SIG-M5 treated with dmso at 0.1 percent for 504 hours (cell line): Measurements from ENCODE around the gene PNPLA6.

Experiments used
- DNase-seq: peaks from one replicate; lab custom pipeline; 2025; ENCODE audit not compliant: unreplicated experiment; lab: John Stamatoyannopoulos, UW

Gene PNPLA6

GRCh38 chr19:7595466-7596133 is 60.1 kb downstream of the PNPLA6 start, which contains the start of gene CAMSAP3:
CAMSAP3 (plus strand) TSS chr19:7595863; CDS start chr19:7596003, 140 bp downstream.
- peak; percentile 25 for DNase-seq

GRCh38 chr19:7596211-7596937 is 60.9 kb downstream of the PNPLA6 start:
- DNase-seq, result no peak

DNA sequence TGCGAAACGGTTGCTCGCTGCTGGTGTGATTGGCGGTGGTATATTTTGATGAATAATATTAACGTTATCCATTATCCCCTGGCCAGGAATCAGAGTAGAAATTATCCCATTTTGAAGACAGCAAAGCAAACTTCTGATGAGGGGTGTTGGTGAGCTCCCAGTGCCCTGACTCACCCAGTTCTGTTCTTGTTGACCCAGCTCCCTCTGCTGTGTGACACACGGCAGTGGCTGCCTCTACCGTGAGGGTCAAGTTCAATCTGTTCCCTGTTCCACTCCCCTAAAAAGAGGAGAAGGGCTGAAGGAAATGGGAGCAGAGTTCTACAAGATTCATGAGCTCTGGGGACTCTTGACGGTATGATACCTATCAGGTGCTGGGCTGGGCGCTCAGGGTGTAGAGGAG is 62.2 kb downstream of the PNPLA6 start:
- no peak for DNase-seq

DNA sequence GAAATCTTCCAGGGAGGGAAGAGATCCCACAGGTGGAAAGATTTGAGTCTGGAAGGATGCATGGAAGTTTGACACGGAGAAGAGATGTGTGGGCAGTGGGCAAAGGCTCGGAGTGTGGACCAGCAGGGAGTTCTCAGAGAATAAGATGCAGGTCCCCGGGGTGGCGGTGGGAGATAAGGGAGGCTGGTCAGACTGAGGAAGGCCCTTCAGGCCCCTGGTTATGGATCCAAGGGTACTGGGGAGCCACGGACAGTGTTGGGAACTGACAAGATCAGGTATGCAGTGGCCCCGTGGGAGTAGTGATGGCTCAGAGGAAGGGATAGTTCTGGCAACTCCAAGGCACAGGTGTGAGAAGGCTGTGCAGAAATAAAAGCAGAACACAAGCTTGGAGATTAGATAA is 62.7 kb downstream of the PNPLA6 start:
- DNase-seq, result no peak

GRCh38 chr19:7600721-7601120 is 65.2 kb downstream of the PNPLA6 start:
- no peak for DNase-seq

DNA sequence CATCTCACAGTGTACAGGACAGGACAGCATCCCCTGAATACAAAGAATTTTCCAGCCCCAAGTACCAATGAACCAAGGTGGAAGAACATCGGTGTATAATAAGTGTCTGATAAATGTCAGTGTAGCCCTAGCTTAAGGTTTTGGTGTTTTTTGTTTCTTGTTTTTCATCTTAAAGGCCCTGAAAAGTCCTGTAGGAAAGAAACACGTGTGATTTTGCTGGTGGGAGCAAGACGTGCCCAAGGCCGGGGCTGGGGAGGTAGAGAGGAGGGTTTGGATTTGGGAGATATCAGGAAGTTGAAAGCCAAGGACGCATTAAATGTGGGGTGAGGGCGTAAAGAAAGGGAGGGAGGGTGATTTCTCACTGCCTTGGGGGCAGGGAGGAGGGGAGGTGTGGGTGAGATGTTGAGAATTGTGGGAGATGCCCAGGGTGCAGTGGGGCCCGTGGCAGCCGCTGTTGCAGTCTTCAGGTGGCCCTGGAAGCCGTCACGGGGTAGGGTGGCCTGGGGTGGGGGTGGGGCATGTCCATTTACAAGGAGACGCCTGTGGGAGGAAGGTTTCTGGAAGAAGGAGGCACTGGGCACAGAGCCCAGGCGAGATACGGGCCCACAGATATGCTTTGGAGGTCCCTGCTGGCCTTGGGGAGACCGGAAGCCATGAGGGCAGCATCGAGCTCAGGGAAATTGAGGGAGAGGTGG is 66.9 kb downstream of the PNPLA6 start:
- DNase-seq, result no peak

- DNase-seq, result no peak
Observed at GRCh38 chr19:7602935-7603497, 67.5 kb downstream of the PNPLA6 start.

DNA sequence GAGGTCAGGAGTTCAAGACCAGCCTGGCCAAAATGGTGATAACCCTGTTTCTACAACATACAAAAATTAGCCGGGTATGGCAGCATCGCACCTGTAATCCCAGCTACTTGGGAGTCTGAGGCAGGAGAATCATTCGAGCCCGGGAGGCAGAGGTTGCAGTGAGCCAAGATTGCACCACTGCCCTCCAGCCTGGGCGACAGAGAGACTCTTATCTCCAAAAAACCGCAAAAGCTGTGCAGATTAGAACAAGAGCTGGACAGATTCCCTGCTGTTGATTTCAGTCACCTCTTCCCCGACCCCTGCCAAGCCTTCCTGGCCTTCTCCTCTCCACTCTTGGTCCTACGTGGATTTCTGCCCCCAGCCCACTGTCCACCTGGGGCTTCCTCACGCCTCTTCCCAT is 68.4 kb downstream of the PNPLA6 start:
- DNase-seq, result no peak

GRCh38 chr19:7605490-7606222 is 70.1 kb downstream of the PNPLA6 start:
- peak; percentile 57 for DNase-seq

- DNase-seq, result no peak
Observed at GRCh38 chr19:7606289-7606688, 70.8 kb downstream of the PNPLA6 start.

DNA sequence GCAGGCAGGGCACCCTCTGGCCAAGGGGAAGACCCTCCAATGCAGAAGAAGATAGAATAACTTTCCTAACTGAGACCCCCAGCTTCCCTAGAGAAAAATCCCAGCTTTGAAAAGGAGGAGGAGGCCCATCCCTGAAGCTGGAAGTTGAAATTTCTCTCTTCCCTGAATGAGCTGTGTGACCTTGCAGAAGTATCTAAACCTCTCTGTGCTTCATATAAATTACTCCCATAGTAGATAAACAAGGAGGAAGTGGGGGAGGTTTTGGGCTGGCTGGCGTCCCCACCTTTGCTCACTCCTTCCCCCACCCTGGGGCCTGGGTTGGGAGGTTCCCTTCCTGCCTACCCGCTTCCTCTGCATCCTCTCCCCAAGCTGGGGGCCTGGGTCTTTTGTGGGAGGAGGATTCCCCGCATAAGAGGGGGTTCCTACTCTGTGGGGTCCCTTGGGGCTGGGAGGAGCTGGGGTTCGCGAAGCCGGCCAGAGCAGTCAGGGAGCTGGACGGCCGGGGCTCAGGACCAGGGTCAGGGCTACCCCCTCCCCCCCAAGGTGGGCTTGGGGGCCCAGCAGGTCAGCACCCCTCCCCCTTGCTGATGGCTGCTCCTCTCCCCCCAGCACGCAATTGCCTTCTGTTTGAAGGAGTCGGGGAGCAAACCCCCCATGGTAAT is 71.8 kb downstream of the PNPLA6 start:
- no peak for DNase-seq

- DNase-seq, result no peak
Observed at GRCh38 chr19:7607874-7608560, 72.5 kb downstream of the PNPLA6 start.

GRCh38 chr19:7610491-7611240 is 75.1 kb downstream of the PNPLA6 start:
- no peak for DNase-seq
